ENCODE results near the gene DLST.

DNA sequence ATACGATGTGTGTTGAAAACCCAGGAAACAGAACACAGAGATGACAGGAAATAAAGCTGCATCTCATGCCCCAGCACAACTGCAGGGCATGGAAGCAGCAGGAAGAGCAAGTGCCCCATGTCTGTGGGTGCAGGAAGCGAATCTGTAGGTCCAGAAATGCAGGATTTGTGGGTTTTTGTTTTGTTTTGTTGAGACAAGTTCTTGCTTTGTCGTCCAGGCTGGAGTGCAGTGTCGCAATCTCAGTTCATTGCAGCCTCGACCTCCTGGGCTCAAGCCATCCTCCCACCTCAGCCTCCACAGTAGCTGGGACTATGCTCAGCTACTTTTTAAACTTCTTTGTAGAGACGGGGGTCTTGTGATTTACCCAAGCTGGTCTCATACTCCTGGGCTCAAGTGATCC lies 47.5 kb downstream of the DLST start:
- TF ChIP-seq, protein P1, sequence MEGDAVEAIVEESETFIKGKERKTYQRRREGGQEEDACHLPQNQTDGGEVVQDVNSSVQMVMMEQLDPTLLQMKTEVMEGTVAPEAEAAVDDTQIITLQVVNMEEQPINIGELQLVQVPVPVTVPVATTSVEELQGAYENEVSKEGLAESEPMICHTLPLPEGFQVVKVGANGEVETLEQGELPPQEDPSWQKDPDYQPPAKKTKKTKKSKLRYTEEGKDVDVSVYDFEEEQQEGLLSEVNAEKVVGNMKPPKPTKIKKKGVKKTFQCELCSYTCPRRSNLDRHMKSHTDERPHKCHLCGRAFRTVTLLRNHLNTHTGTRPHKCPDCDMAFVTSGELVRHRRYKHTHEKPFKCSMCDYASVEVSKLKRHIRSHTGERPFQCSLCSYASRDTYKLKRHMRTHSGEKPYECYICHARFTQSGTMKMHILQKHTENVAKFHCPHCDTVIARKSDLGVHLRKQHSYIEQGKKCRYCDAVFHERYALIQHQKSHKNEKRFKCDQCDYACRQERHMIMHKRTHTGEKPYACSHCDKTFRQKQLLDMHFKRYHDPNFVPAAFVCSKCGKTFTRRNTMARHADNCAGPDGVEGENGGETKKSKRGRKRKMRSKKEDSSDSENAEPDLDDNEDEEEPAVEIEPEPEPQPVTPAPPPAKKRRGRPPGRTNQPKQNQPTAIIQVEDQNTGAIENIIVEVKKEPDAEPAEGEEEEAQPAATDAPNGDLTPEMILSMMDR (IDR thresholded peaks at IDR 0.05; ENCODE audit: poor library complexity), result no peak
- no peak for TF ChIP-seq EZH2 (IDR thresholded peaks at IDR 0.05; ENCODE audit: borderline replicate concordance)

Data from hepatocyte (in vitro differentiated cells).